Measurements from ENCODE around the gene COASY.
"Not testable (repeated sequence)": the region's sequence is repeated elsewhere in the genome, so short reads cannot be mapped to it uniquely, and the experiment has no call there.

COASY gene

GRCh38 chr17:42554250-42555121 is 7.5 kb upstream of the COASY start:
- peak; percentile 79 to 83 for DNase-seq

GRCh38 chr17:42555122-42555622 is 6.8 kb upstream of the COASY start:
- no peak for DNase-seq

GRCh38 chr17:42555961-42556617 is 5.9 kb upstream of the COASY start:
- DNase-seq, result not testable (repeated sequence)

- no peak for DNase-seq
Measured at GRCh38 chr17:42559075-42559474, 2.9 kb upstream of the COASY start.

- DNase-seq, result no peak
Measured at GRCh38 chr17:42560246-42560645, 1.7 kb upstream of the COASY start.

- no peak for DNase-seq
Measured at GRCh38 chr17:42562388-42563142, 617 bp downstream of the COASY start.

GRCh38 chr17:42563143-42563509 is 1.2 kb downstream of the COASY start:
- DNase-seq, result no peak

GRCh38 chr17:42563543-42563942 is 1.6 kb downstream of the COASY start:
- DNase-seq, result no peak

GRCh38 chr17:42563950-42564349 is 2.0 kb downstream of the COASY start:
- DNase-seq, result no peak

- DNase-seq, result no peak
Measured at GRCh38 chr17:42564815-42565522, 3.0 kb downstream of the COASY start.

GRCh38 chr17:42565523-42566214 is 3.7 kb downstream of the COASY start:
- DNase-seq, result no peak

GRCh38 chr17:42566215-42566882 is 4.4 kb downstream of the COASY start:
- no peak for DNase-seq

GRCh38 chr17:42566883-42567573 is 5.1 kb downstream of the COASY start, which contains the start of gene MLX:
MLX (plus strand) TSS chr17:42567100; CDS start chr17:42567125, 25 bp downstream.
- peak; percentile 69 to 89 for DNase-seq

- no peak for DNase-seq
Measured at GRCh38 chr17:42568341-42569111, 6.6 kb downstream of the COASY start.

GRCh38 chr17:42571435-42572225 is 9.7 kb downstream of the COASY start:
- no peak for DNase-seq

GRCh38 chr17:42573095-42573494 is 11.1 kb downstream of the COASY start:
- no peak for DNase-seq

GRCh38 chr17:42574463-42574862 is 12.5 kb downstream of the COASY start:
- no peak for DNase-seq

- DNase-seq, result no peak
Measured at GRCh38 chr17:42577140-42577531, 15.2 kb downstream of the COASY start.
